Activated CD8-positive, alpha-beta T cell treated with anti-CD3 and anti-CD28 coated beads for 36 hours (primary cell): ENCODE measurements around the gene RNASE4. TPM values are rescaled to one million over a fixed set of nuclear protein-coding genes. Genes with fewer than 3 reads are reported as not detected.

ENCODE experiments used
- ATAC-seq: fragments of 200-7000 bp; cut with Tn5 transposase; one replicate; pipeline ENCODE4 v1.10.0; 2021; ENCODE audit warnings: mild to moderate bottlenecking, moderate library complexity
- CTCF ChIA-PET: fragments of 350-600 bp; sonication (Branson Sonifier 250); formaldehyde crosslinking; loops from one replicate; lab custom pipeline; 2021; ENCODE audit warnings: antibody characterized with exemption; lab: Charles Lee
- POLR2A ChIA-PET: fragments of 350-600 bp; sonication (Branson Sonifier 250); formaldehyde crosslinking; loops from one replicate; lab custom pipeline; 2021; ENCODE audit warnings: antibody characterized with exemption; lab: Charles Lee
- DNase-seq: peaks from one replicate; pipeline ENCODE4 v3.0.0-alpha.2; 2020
- H3K27ac Mint-ChIP-seq: one replicate; pipeline ENCODE4 v1.8.0; 2021; ENCODE audit warnings: mild to moderate bottlenecking, mixed read lengths
- H3K27me3 Mint-ChIP-seq: one replicate; pipeline ENCODE4 v1.8.0; 2021; ENCODE audit warnings: mixed read lengths
- H3K36me3 Mint-ChIP-seq: one replicate; pipeline ENCODE4 v1.8.0; 2021; ENCODE audit warnings: low read depth, mixed read lengths
- H3K4me1 Mint-ChIP-seq: one replicate; pipeline ENCODE4 v1.8.0; 2021; ENCODE audit warnings: low read depth, mixed read lengths
- H3K4me3 Mint-ChIP-seq: one replicate; pipeline ENCODE4 v1.8.0; 2021; ENCODE audit warnings: mild to moderate bottlenecking, moderate library complexity, mixed read lengths
- H3K9me3 Mint-ChIP-seq: one replicate; pipeline ENCODE4 v1.8.0; 2021; ENCODE audit warnings: mixed read lengths
- CTCF ChIP-seq: fragments of 200-600 bp; IDR thresholded peaks from one replicate; pipeline ENCODE4 v1.8.0; 2022; ENCODE audit warnings: antibody characterized with exemption, mild to moderate bottlenecking
- intact Hi-C: fragments of 100-400 bp; cut with micrococcal nuclease; formaldehyde crosslinking; loops from one replicate; pipeline ENCODE4 v1.10.0; 2022
- total RNA-seq, 2 experiments: library from RNA; stranded (reverse); gene quantifications; one replicate each; pipeline ENCODE4 v1.2.3, GENCODE V29; 2021

The RNASE4 gene
- total RNA-seq, 2 experiments from 2014 or later: 1.0 to 1.1 TPM

GRCh38 chr14:20671597-20672283 is 12.6 kb upstream of the RNASE4 start:
- no peak for TF ChIP-seq CTCF
- H3K9me3 Mint-ChIP-seq: no peaks in the 10 kb centered on the region
- ChIA-PET CTCF (no interaction called here), POLR2A (interaction anchor here (0.7 kb wide), 1 partner anchor 15 kb away, joined by 3 read pairs; no protein-coding TSS in a partner anchor)
- no peak overlapping the region for H3K4me3 Mint-ChIP-seq
- no peaks in the 10 kb centered on the region for H3K36me3 Mint-ChIP-seq
- ATAC-seq: no peak
- no peak overlapping the region for H3K27ac Mint-ChIP-seq
- intact Hi-C loops: no loop called here
- no peak for DNase-seq
- H3K27me3 Mint-ChIP-seq: peaks cover 2% of the 10 kb centered on the region
- H3K4me1 Mint-ChIP-seq: peaks cover 27% of the 10 kb centered on the region

- Mint-ChIP-seq H3K4me1 (peaks cover 24% of the 10 kb centered on the region), H3K9me3 (no peaks in the 10 kb centered on the region), H3K27me3 (peaks cover 2% of the 10 kb centered on the region), H3K36me3 (no peaks in the 10 kb centered on the region), H3K4me3 (no peak overlapping the region), H3K27ac (no peak overlapping the region)
- CTCF ChIA-PET: interaction anchor here (1.5 kb wide), 2 partner anchors 11 to 62 kb away, joined by 3 to 7 read pairs; no protein-coding TSS in a partner anchor
- TF ChIP-seq CTCF: no peak
- POLR2A ChIA-PET: no interaction called here
- peak; percentile 33 for DNase-seq
- intact Hi-C loops: no loop called here
- peak; percentile 91 for ATAC-seq
Measured at GRCh38 chr14:20675669-20676068, 8.7 kb upstream of the RNASE4 start.

- CTCF ChIA-PET: interaction anchor here (0.7 to 1.7 kb wide), 5 partner anchors 8 to 348 kb away, joined by 3 to 9 read pairs (median 3); no protein-coding TSS in a partner anchor
- H3K36me3 Mint-ChIP-seq: no peaks in the 10 kb centered on the region
- no peak overlapping the region for H3K27ac Mint-ChIP-seq
- H3K27me3 Mint-ChIP-seq: peaks cover 2% of the 10 kb centered on the region
- intact Hi-C loops: no loop called here
- no peak for TF ChIP-seq CTCF
- no peaks in the 10 kb centered on the region for H3K9me3 Mint-ChIP-seq
- ATAC-seq (peak; percentile 7), DNase-seq (no peak)
- H3K4me3 Mint-ChIP-seq: no peak overlapping the region
- H3K4me1 Mint-ChIP-seq: peaks cover 28% of the 10 kb centered on the region
- POLR2A ChIA-PET: interaction anchor here (1.4 kb wide), 1 partner anchor 8 kb away, joined by 6 read pairs; no protein-coding TSS in a partner anchor
Measured at GRCh38 chr14:20676072-20676471, 8.3 kb upstream of the RNASE4 start.

- POLR2A ChIA-PET: interaction anchor here (1.0 kb wide), 1 partner anchor 11 kb away, joined by 3 read pairs; no protein-coding TSS in a partner anchor
- no peak overlapping the region for H3K4me3 Mint-ChIP-seq
Measured at GRCh38 chr14:20679907-20680306, 4.5 kb upstream of the RNASE4 start.

More at GRCh38 chr14:20679907-20680306, 4.5 kb upstream of the RNASE4 start:
- no peaks in the 10 kb centered on the region for H3K27me3 Mint-ChIP-seq
- no peaks in the 10 kb centered on the region for H3K36me3 Mint-ChIP-seq
- intact Hi-C loops: loop anchor here (5.0 kb wide), 2 partner anchors 218 to 338 kb away; partner anchors contain the start of genes PARP2 and PIP4P1
- CTCF ChIA-PET: interaction anchor here (0.8 to 7.5 kb wide), 7 partner anchors 11 to 353 kb away, joined by 3 to 53 read pairs (median 42); no protein-coding TSS in a partner anchor
- no peaks in the 10 kb centered on the region for H3K9me3 Mint-ChIP-seq
- H3K4me1 Mint-ChIP-seq: peaks cover 32% of the 10 kb centered on the region
- TF ChIP-seq CTCF: no peak
- H3K27ac Mint-ChIP-seq: no peak overlapping the region
- DNase-seq: peak; percentile 42
- ATAC-seq: no peak
